ENCODE results near the gene BMP5.

DNA sequence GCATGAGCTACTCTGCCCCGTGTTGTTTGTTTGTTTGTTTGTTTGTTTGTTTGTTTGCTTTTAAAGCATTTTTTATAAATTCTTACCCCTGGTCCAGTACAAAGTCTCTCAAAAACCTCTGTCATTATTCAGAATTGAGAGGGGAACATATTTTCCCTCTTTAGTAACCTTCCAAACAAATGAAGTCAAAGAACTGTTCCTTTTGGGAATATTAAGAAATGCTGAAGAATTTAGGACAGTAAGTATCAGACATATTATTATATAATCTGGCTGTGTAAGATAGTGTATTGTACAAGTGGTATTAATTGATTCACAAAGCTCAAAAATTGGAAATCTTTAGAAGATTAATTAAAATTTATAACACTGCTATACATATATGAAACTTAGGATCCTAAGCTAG lies 54.7 kb downstream of the BMP5 start:
- TF ChIP-seq CTCF (IDR thresholded peaks at IDR 0.05; ENCODE audit: low read depth, low read length) (no peak), EZH2phosphoT487 (IDR thresholded peaks at IDR 0.05; ENCODE audit: low read depth) (no peak)
